Measurements from ENCODE around the gene C2CD4B.

DNA sequence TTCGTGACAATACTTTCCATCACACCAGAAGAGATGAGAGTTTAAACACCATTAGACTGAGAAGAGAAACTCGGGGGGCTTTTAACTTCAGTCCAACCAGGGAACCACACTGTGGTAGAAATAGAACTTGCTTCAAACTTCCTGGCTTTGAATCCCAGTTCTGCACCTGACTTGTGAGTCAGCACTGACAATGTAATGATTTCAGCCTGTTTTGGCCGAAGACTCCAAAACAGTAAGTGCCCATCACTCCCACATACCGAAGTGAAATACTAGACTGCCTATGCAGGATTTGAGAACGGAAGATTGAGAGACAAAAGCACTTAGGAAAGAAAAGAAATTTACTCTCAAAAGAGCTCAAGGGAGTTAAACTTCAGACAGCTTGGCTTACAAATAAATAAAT, 27.0 kb downstream of the C2CD4B start:
- TF ChIP-seq, protein P1, sequence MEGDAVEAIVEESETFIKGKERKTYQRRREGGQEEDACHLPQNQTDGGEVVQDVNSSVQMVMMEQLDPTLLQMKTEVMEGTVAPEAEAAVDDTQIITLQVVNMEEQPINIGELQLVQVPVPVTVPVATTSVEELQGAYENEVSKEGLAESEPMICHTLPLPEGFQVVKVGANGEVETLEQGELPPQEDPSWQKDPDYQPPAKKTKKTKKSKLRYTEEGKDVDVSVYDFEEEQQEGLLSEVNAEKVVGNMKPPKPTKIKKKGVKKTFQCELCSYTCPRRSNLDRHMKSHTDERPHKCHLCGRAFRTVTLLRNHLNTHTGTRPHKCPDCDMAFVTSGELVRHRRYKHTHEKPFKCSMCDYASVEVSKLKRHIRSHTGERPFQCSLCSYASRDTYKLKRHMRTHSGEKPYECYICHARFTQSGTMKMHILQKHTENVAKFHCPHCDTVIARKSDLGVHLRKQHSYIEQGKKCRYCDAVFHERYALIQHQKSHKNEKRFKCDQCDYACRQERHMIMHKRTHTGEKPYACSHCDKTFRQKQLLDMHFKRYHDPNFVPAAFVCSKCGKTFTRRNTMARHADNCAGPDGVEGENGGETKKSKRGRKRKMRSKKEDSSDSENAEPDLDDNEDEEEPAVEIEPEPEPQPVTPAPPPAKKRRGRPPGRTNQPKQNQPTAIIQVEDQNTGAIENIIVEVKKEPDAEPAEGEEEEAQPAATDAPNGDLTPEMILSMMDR (IDR thresholded peaks at IDR 0.05): no peak
- TF ChIP-seq POLR2A (IDR thresholded peaks at IDR 0.05; ENCODE audit: low read depth): no peak

All from esophagus muscularis mucosa (tissue), 3 donors.